K562 (cell line): ENCODE measurements around the gene PLCL2. TPM values are rescaled to one million over a fixed set of nuclear protein-coding genes. Genes with fewer than 3 reads are reported as not detected.

Source experiments
- ATAC-seq: fragments of 200-7000 bp; cut with Tn5 transposase; 3 replicates; pipeline ENCODE4 v1.9.1; 2020; ENCODE audit warnings: moderate library complexity
- BruUV-seq: library from RNA; stranded (reverse); fragments of 400-500 nt; replicated peaks from 2 replicates; lab custom pipeline; 2021; lab: Mats Ljungman, UMichigan
- CTCF ChIA-PET: fragments of 300-600 bp; formaldehyde crosslinking; extraction: SDS; loops from one replicate; lab custom pipeline; 2021; ENCODE audit warnings: low intra/inter-chr PET ratio; lab: Yijun Ruan, JAX
- POLR2A ChIA-PET: fragments of 300-600, 350-650 bp; sonication (Branson Sonifier 250); formaldehyde crosslinking; extraction: SDS; loops from one replicate; lab custom pipeline; 2021; ENCODE audit warnings: antibody characterized with exemption, inconsistent platforms; lab: Yijun Ruan, JAX
- DNase-seq, 4 experiments: peaks; one replicate each; pipeline versions ENCODE4 v3.0.0 to v3.0.0-alpha.2; 2011 to 2018; ENCODE audit warnings: low spot score in 3 of 4, mixed read lengths in 3 of 4; ENCODE audit errors: extremely low read depth in 1 of 4
- FAIRE-seq: peaks from 2 replicates; lab custom pipeline; 2011; peaks lifted over from hg19 to GRCh38; lab: Jason Lieb, UNC
- H2AFZ ChIP-seq: 2 replicates; pipeline ENCODE4 v1.6.0; 2011; ENCODE audit warnings: low read depth, low read length, control low read depth, inconsistent platforms
- H3K27ac ChIP-seq: fragments of 200-600 bp; 3 replicates; pipeline ENCODE4 v1.8.0; 2011; ENCODE audit warnings: low read depth, mild to moderate bottlenecking, control low read depth, inconsistent platforms, low read length, moderate library complexity, mixed read lengths; ENCODE audit errors: extremely low read depth
- H3K27me3 ChIP-seq, 2 experiments: fragments of 300-600 bp in 1 of 2; 2 replicates in 1 of 2; 3 replicates in 1 of 2; pipeline versions ENCODE4 v1.6.0 to v1.8.0; 2011; ENCODE audit warnings: inconsistent platforms in 2 of 2, low read length in 2 of 2, mild to moderate bottlenecking in 1 of 2, mixed read lengths in 1 of 2, moderate library complexity in 1 of 2; ENCODE audit not compliant: control insufficient read depth in 2 of 2, insufficient read depth in 2 of 2
- H3K36me3 ChIP-seq: fragments of 300-600 bp; 3 replicates; pipeline ENCODE4 v1.8.0; 2011; ENCODE audit warnings: mild to moderate bottlenecking, low read length, inconsistent platforms; ENCODE audit not compliant: control insufficient read depth, insufficient read depth
- H3K4me1 ChIP-seq, 2 experiments: fragments of 200-600 bp in 1 of 2; replicated peaks in 1 of 2; 2 replicates in 1 of 2; 3 replicates in 1 of 2; pipeline versions ENCODE4 v1.5.1 to v1.8.0; 2011; ENCODE audit warnings: inconsistent platforms in 2 of 2, low read length in 2 of 2, mild to moderate bottlenecking in 1 of 2, mixed read lengths in 1 of 2, moderate library complexity in 1 of 2; ENCODE audit not compliant: control insufficient read depth in 2 of 2, insufficient read depth in 2 of 2
- H3K4me2 ChIP-seq: 2 replicates; pipeline ENCODE4 v1.6.1; 2011; ENCODE audit warnings: low read length, control low read depth, inconsistent platforms, mixed read lengths; ENCODE audit not compliant: insufficient read depth
- H3K4me3 ChIP-seq: fragments of 200-600 bp; sonication (generic), shearing (Covaris generic); 2 replicates; pipeline ENCODE4 v1.5.1; 2016; ENCODE audit warnings: control low read depth, inconsistent platforms
- H3K79me2 ChIP-seq: fragments of 200-600 bp; 3 replicates; pipeline ENCODE4 v1.8.0; 2011; ENCODE audit warnings: low read length, inconsistent platforms; ENCODE audit not compliant: control insufficient read depth, insufficient read depth
- H3K9ac ChIP-seq, 2 experiments: 2 replicates each; pipeline versions ENCODE4 v1.6.0 to v1.6.1; 2011; ENCODE audit warnings: low read depth in 2 of 2, low read length in 2 of 2, control low read depth in 1 of 2, inconsistent platforms in 1 of 2, mild to moderate bottlenecking in 1 of 2, mixed read lengths in 1 of 2; ENCODE audit not compliant: insufficient read depth in 1 of 2
- H3K9me1 ChIP-seq: one replicate; pipeline ENCODE4 v1.6.0; 2011; ENCODE audit warnings: inconsistent platforms, mild to moderate bottlenecking, low read length, moderate library complexity; ENCODE audit not compliant: control insufficient read depth, insufficient read depth
- H3K9me3 ChIP-seq: replicated peaks from 2 replicates; pipeline ENCODE4 v1.5.1; 2011; ENCODE audit warnings: low read depth, low read length, inconsistent platforms; ENCODE audit not compliant: control insufficient read depth, insufficient read depth
- H4K20me1 ChIP-seq: replicated peaks from 2 replicates; pipeline ENCODE4 v1.6.1; 2011; ENCODE audit warnings: low read length, inconsistent platforms, mixed read lengths; ENCODE audit not compliant: control insufficient read depth, insufficient read depth
- BCLAF1 ChIP-seq, 2 experiments: fragments of 450-650 bp in 1 of 2; IDR thresholded peaks; 2 replicates each; pipeline ENCODE4 v1.6.1; 2011 to 2017; ENCODE audit warnings: low read depth in 2 of 2, antibody characterized with exemption in 1 of 2, borderline replicate concordance in 1 of 2, low read length in 1 of 2, mild to moderate bottlenecking in 1 of 2, mixed read lengths in 1 of 2; ENCODE audit not compliant: control insufficient read depth in 1 of 2
- BCOR ChIP-seq: fragments of 450-650 bp; IDR thresholded peaks from 2 replicates; pipeline ENCODE4 v1.6.1; 2016
- FOXJ3 ChIP-seq: sonication (generic); formaldehyde crosslinking; IDR thresholded peaks from 2 replicates; pipeline ENCODE4 v1.4.0; 2020; ENCODE audit warnings: mild to moderate bottlenecking, missing genetic modification reagents
- NCOA6 ChIP-seq: fragments of 450-650 bp; IDR thresholded peaks from 2 replicates; pipeline ENCODE4 v1.6.1; 2017; ENCODE audit warnings: mild to moderate bottlenecking
- POLR2B ChIP-seq: fragments of 450-650 bp; IDR thresholded peaks from 2 replicates; pipeline ENCODE4 v1.6.1; 2018; ENCODE audit warnings: low read depth; ENCODE audit not compliant: partially characterized antibody
- SMAD3 ChIP-seq: fragments of 450-650 bp; formaldehyde crosslinking; conservative IDR thresholded peaks from 2 replicates; pipeline ENCODE4 v1.4.0; 2020; ENCODE audit warnings: mild to moderate bottlenecking
- ZNF121 ChIP-seq: sonication (generic); formaldehyde crosslinking; conservative IDR thresholded peaks from 2 replicates; pipeline ENCODE4 v1.8.0; 2022; ENCODE audit warnings: missing genetic modification reagents
- ZNF280A ChIP-seq: fragments of 450-650 bp; IDR thresholded peaks from 2 replicates; pipeline ENCODE4 v1.6.1; 2018; ENCODE audit warnings: mild to moderate bottlenecking, low read depth; ENCODE audit not compliant: partially characterized antibody
- WGBS: fragments of 100-300 bp; shearing (Covaris generic); methylation state at CpG from one replicate; pipeline ENCODE4 v1.1.6; 2016; ENCODE audit warnings: low coverage, mixed read lengths; ENCODE audit not compliant: insufficient coverage; ENCODE audit errors: missing lambda C conversion rate; 5-methylcytosine and 5-hydroxymethylcytosine counted together
- in situ Hi-C: fragments of 300-500 bp; cut with MboI; formaldehyde crosslinking; loops from 4 replicates; pipeline ENCODE4 v1.15.0; 2018; ENCODE audit warnings: inconsistent platforms, mixed read lengths
- intact Hi-C: fragments of 100-400 bp; cut with micrococcal nuclease; formaldehyde crosslinking; loops from 2 replicates; pipeline ENCODE4 v1.14.2; 2022
- polyA plus RNA-seq, 8 experiments: library from polyadenylated mRNA; depleted of rRNA in 4 of 8; stranded (reverse) in 5 of 8; unstranded in 3 of 8; fragments of >200 nt; fragmentation: Nextera tagmentation in 2 of 8; fragmentation: Illumina TruSeq in 1 of 8; extraction: Ambion mirVana in 2 of 8; extraction: Trizol in 1 of 8; gene quantifications; 2 replicates each; pipeline versions ENCODE4 v1.2.1 to v1.2.3, GENCODE V29; 2011 to 2014; ENCODE audit warnings: inconsistent platforms in 1 of 8, missing spikeins in 1 of 8
- total RNA-seq, 7 experiments: library from RNA; depleted of rRNA in 6 of 7; stranded (reverse); fragments of >200 nt in 6 of 7; fragmentation: Illumina TruSeq in 2 of 7; extraction: Trizol in 2 of 7; gene quantifications; 2 replicates each; pipeline versions ENCODE4 v1.2.1 to v1.2.3, GENCODE V29; 2011 to 2021; ENCODE audit warnings: low replicate concordance in 1 of 7

The PLCL2 gene
- total and polyA plus RNA-seq, 9 of the 15 experiments (the other 6 are each of a cell fraction or from before 2014, with no cell fraction given): 0.03 to 0.18 (median 0.11) TPM; not detected in 2

- Histone ChIP-seq H2AFZ (no peak overlapping the region), H3K4me1 (no peaks in the 10 kb centered on the region), H3K27ac (no peak overlapping the region), H3K27me3 (peaks cover under 1 to 10% of the 10 kb centered on the region in 2 experiments; a peak in 3 of 5 replicates), H4K20me1 (no peaks in the 10 kb centered on the region), H3K4me2 (no peak overlapping the region), H3K4me3 (no peak overlapping the region), H3K9me3 (no peaks in the 10 kb centered on the region), H3K79me2 (no peaks in the 10 kb centered on the region), H3K9me1 (no peaks in the 10 kb centered on the region), H3K36me3 (no peaks in the 10 kb centered on the region), H3K9ac (no peak overlapping the region)
- CTCF ChIA-PET: no interaction called here
- TF ChIP-seq BCOR: no peak
- TF ChIP-seq SMAD3: no peak
- no peak for TF ChIP-seq FOXJ3 (CRISPR knock-in tag)
- no peak for TF ChIP-seq ZNF121 (CRISPR knock-in tag)
- TF ChIP-seq BCLAF1 (IDR thresholded peaks at IDR 0.05; ENCODE audit: borderline replicate concordance in 1 of 2, control insufficient read depth in 1 of 2, low read depth in 2 of 2, low read length in 1 of 2): no peak
- no peak for TF ChIP-seq POLR2B
- no peak for TF ChIP-seq NCOA6
- TF ChIP-seq ZNF280A: no peak
- peak; percentile 42 for FAIRE-seq
- WGBS: 0% methylated on average over 2 of the region's 2 CpGs
- no TSS peak for BruUV-seq
- no peak for DNase-seq
- POLR2A ChIA-PET: no interaction called here
- in situ Hi-C loops (no loop called here), intact Hi-C loops (no loop called here)
- no peak for ATAC-seq
Observed at GRCh38 chr3:17006132-17006852, 121.5 kb downstream of the PLCL2 start.
